Measurements from ENCODE around the gene MED17. TPM values are rescaled to one million over a fixed set of nuclear protein-coding genes. Genes with fewer than 3 reads are reported as not detected.

The MED17 gene
- total RNA-seq (10 to 100 TPM; 58.5 to 61.8 TPM), total RNA-seq (36.5 to 40.6 reads per million in 2 donors)

- Mint-ChIP-seq H3K36me3 (ENCODE audit: low read depth) (no peaks in the 10 kb centered on the region), H3K4me3 (peak within 1 kb of the TSS; percentile 98), H3K4me1 (peaks cover 31% of the 10 kb centered on the region), H3K27ac (peak within 1 kb of the TSS; percentile 96), H3K27me3 (no peaks in the 10 kb centered on the region)
- no peaks in the 10 kb centered on the region for H3K9me3 ChIP-seq (ENCODE audit: control insufficient read depth, low read length, poor library complexity, severe bottlenecking)
- ATAC-seq: peak; percentile 96
- DNase-seq: peak; percentile 70 to 78 (median 74)
These were observed at the start of gene MED17 for GRCh38 chr11:93784145-93784934. TSS of gene MED17 (plus strand) at chr11:93784282. CDS start at chr11:93784514, 232 bp downstream.

GRCh38 chr11:93734427-93735222 is 49.5 kb upstream of the MED17 start:
- DNase-seq (no peak), ATAC-seq (no peak)
- Mint-ChIP-seq H3K27me3 (no peaks in the 10 kb centered on the region), H3K27ac (peak overlapping the region; percentile 99), H3K36me3 (ENCODE audit: low read depth) (peaks cover 6% of the 10 kb centered on the region), H3K4me1 (peaks cover 40% of the 10 kb centered on the region), H3K4me3 (no peak overlapping the region)
- H3K9me3 ChIP-seq (ENCODE audit: control insufficient read depth, low read length, poor library complexity, severe bottlenecking): no peaks in the 10 kb centered on the region

- Mint-ChIP-seq H3K36me3 (ENCODE audit: low read depth) (peaks cover 6% of the 10 kb centered on the region), H3K4me1 (peaks cover 48% of the 10 kb centered on the region), H3K4me3 (no peak overlapping the region), H3K27me3 (no peaks in the 10 kb centered on the region), H3K27ac (peak overlapping the region; percentile 99)
- DNase-seq: no peak
- no peaks in the 10 kb centered on the region for H3K9me3 ChIP-seq (ENCODE audit: control insufficient read depth, low read length, poor library complexity, severe bottlenecking)
- ATAC-seq: no peak
These were observed 48.5 kb upstream of the MED17 start for GRCh38 chr11:93735627-93736026.

GRCh38 chr11:93736129-93736528 is 48.0 kb upstream of the MED17 start:
- H3K4me3 Mint-ChIP-seq: no peak overlapping the region
- no peak for ATAC-seq

GRCh38 chr11:93737904-93738612 is 46.0 kb upstream of the MED17 start:
- no peaks in the 10 kb centered on the region for H3K9me3 ChIP-seq (ENCODE audit: control insufficient read depth, low read length, poor library complexity, severe bottlenecking)
- DNase-seq (no peak), ATAC-seq (no peak)
- Mint-ChIP-seq H3K4me3 (peak overlapping the region; percentile 99), H3K36me3 (ENCODE audit: low read depth) (peaks cover 6% of the 10 kb centered on the region), H3K27me3 (no peaks in the 10 kb centered on the region), H3K4me1 (peaks cover 60% of the 10 kb centered on the region), H3K27ac (peak overlapping the region; percentile 99)

More at GRCh38 chr11:93736129-93736528, 48.0 kb upstream of the MED17 start:
- H3K27ac Mint-ChIP-seq: peak overlapping the region; percentile 99
- peaks cover 53% of the 10 kb centered on the region for H3K4me1 Mint-ChIP-seq
- no peaks in the 10 kb centered on the region for H3K27me3 Mint-ChIP-seq
- peaks cover 6% of the 10 kb centered on the region for H3K36me3 Mint-ChIP-seq (ENCODE audit: low read depth)
- H3K9me3 ChIP-seq (ENCODE audit: control insufficient read depth, low read length, poor library complexity, severe bottlenecking): no peaks in the 10 kb centered on the region
- no peak for DNase-seq

GRCh38 chr11:93738647-93739081 is 45.4 kb upstream of the MED17 start:
- ATAC-seq (no peak), DNase-seq (no peak)
- Mint-ChIP-seq H3K27ac (peak overlapping the region; percentile 99), H3K4me3 (peak overlapping the region; percentile 99), H3K36me3 (ENCODE audit: low read depth) (peaks cover 6% of the 10 kb centered on the region), H3K27me3 (no peaks in the 10 kb centered on the region), H3K4me1 (peaks cover 58% of the 10 kb centered on the region)
- no peaks in the 10 kb centered on the region for H3K9me3 ChIP-seq (ENCODE audit: control insufficient read depth, low read length, poor library complexity, severe bottlenecking)

GRCh38 chr11:93740031-93740729 is 43.9 kb upstream of the MED17 start:
- H3K4me3 Mint-ChIP-seq: peak overlapping the region; percentile 99
- ATAC-seq (no peak), DNase-seq (peak in 2 of 3 donors; percentile 20 to 26)
- H3K27ac Mint-ChIP-seq: peak overlapping the region; percentile 99
- H3K36me3 Mint-ChIP-seq (ENCODE audit: low read depth): peaks cover 6% of the 10 kb centered on the region
- peaks cover 57% of the 10 kb centered on the region for H3K4me1 Mint-ChIP-seq
- no peaks in the 10 kb centered on the region for H3K9me3 ChIP-seq (ENCODE audit: control insufficient read depth, low read length, poor library complexity, severe bottlenecking)
- no peaks in the 10 kb centered on the region for H3K27me3 Mint-ChIP-seq

- peaks cover 56% of the 10 kb centered on the region for H3K4me1 Mint-ChIP-seq
- DNase-seq: peak; percentile 36 to 51 (median 46)
These were observed 43.4 kb upstream of the MED17 start for GRCh38 chr11:93740730-93741093.

GRCh38 chr11:93741094-93741881 is 42.8 kb upstream of the MED17 start, which contains the start of the genes C11orf54 and TAF1D:
TSS of gene C11orf54 (plus strand) at chr11:93741672. CDS start at chr11:93747394, 5,722 bp downstream.
TSS of gene TAF1D (minus strand) at chr11:93741495. CDS start at chr11:93739304, 2,191 bp downstream.
- ATAC-seq: peak; percentile 92

More at GRCh38 chr11:93740730-93741093, 43.4 kb upstream of the MED17 start:
- H3K9me3 ChIP-seq (ENCODE audit: control insufficient read depth, low read length, poor library complexity, severe bottlenecking): no peaks in the 10 kb centered on the region
- H3K27me3 Mint-ChIP-seq: no peaks in the 10 kb centered on the region
- H3K4me3 Mint-ChIP-seq: peak overlapping the region; percentile 99
- H3K27ac Mint-ChIP-seq: peak overlapping the region; percentile 99
- H3K36me3 Mint-ChIP-seq (ENCODE audit: low read depth): peaks cover 6% of the 10 kb centered on the region
- peak; percentile 57 for ATAC-seq

GRCh38 chr11:93741882-93742226 is 42.2 kb upstream of the MED17 start:
- peak overlapping the region; percentile 99 for H3K4me3 Mint-ChIP-seq
- no peaks in the 10 kb centered on the region for H3K27me3 Mint-ChIP-seq
- ATAC-seq (peak; percentile 15), DNase-seq (no peak)
- H3K4me1 Mint-ChIP-seq: peaks cover 50% of the 10 kb centered on the region
- peak overlapping the region; percentile 99 for H3K27ac Mint-ChIP-seq
- peaks cover 3% of the 10 kb centered on the region for H3K36me3 Mint-ChIP-seq (ENCODE audit: low read depth)
- no peaks in the 10 kb centered on the region for H3K9me3 ChIP-seq (ENCODE audit: control insufficient read depth, low read length, poor library complexity, severe bottlenecking)

More at GRCh38 chr11:93741094-93741881, 42.8 kb upstream of the MED17 start, which contains the start of the genes C11orf54 and TAF1D:
- H3K9me3 ChIP-seq (ENCODE audit: control insufficient read depth, low read length, poor library complexity, severe bottlenecking): no peaks in the 10 kb centered on the region
- peak; percentile 91 to 94 (median 94) for DNase-seq
- peaks cover 3% of the 10 kb centered on the region for H3K36me3 Mint-ChIP-seq (ENCODE audit: low read depth)
- H3K27me3 Mint-ChIP-seq: no peaks in the 10 kb centered on the region
- peaks cover 53% of the 10 kb centered on the region for H3K4me1 Mint-ChIP-seq
- H3K4me3 Mint-ChIP-seq: peak within 1 kb of the TSS; percentile 99
- peak within 1 kb of the TSS; percentile 99 for H3K27ac Mint-ChIP-seq

GRCh38 chr11:93743291-93743690 is 40.8 kb upstream of the MED17 start:
- Mint-ChIP-seq H3K4me1 (peaks cover 38% of the 10 kb centered on the region), H3K36me3 (ENCODE audit: low read depth) (peaks cover under 1% of the 10 kb centered on the region), H3K27ac (peak overlapping the region; percentile 99)

GRCh38 chr11:93744669-93745004 is 39.4 kb upstream of the MED17 start:
- H3K4me3 Mint-ChIP-seq: no peak overlapping the region
- no peaks in the 10 kb centered on the region for H3K27me3 Mint-ChIP-seq
- H3K36me3 Mint-ChIP-seq (ENCODE audit: low read depth): no peaks in the 10 kb centered on the region
- ATAC-seq (no peak), DNase-seq (no peak)
- H3K4me1 Mint-ChIP-seq: peaks cover 25% of the 10 kb centered on the region
- peak overlapping the region; percentile 54 for H3K27ac Mint-ChIP-seq
- H3K9me3 ChIP-seq (ENCODE audit: control insufficient read depth, low read length, poor library complexity, severe bottlenecking): no peaks in the 10 kb centered on the region

More at GRCh38 chr11:93743291-93743690, 40.8 kb upstream of the MED17 start:
- DNase-seq (no peak), ATAC-seq (no peak)
- H3K27me3 Mint-ChIP-seq: no peaks in the 10 kb centered on the region
- peak overlapping the region; percentile 76 for H3K4me3 Mint-ChIP-seq
- H3K9me3 ChIP-seq (ENCODE audit: control insufficient read depth, low read length, poor library complexity, severe bottlenecking): no peaks in the 10 kb centered on the region
